T-helper 1 cell treated with Interleukin-12 subunit alpha and Interleukin-12 subunit beta and Interleukin-4 antibody, amounts not matched to agents 30 μg/mL and 1 μg/mL, for 36 hours (primary cell): ENCODE measurements around the gene SND1.

Experiments used
- H3K27ac Mint-ChIP-seq: one replicate; pipeline ENCODE4 v1.8.0; 2021; ENCODE audit warnings: mild to moderate bottlenecking, mixed read lengths
- H3K27me3 Mint-ChIP-seq: one replicate; pipeline ENCODE4 v1.8.0; 2021; ENCODE audit warnings: low read depth, mixed read lengths
- H3K36me3 Mint-ChIP-seq: one replicate; pipeline ENCODE4 v1.8.0; 2021; ENCODE audit warnings: low read depth, mixed read lengths
- H3K4me1 Mint-ChIP-seq: one replicate; pipeline ENCODE4 v1.8.0; 2021; ENCODE audit warnings: low read depth, mixed read lengths
- H3K4me3 Mint-ChIP-seq: one replicate; pipeline ENCODE4 v1.8.0; 2021; ENCODE audit warnings: mild to moderate bottlenecking, moderate library complexity, mixed read lengths
- H3K9me3 Mint-ChIP-seq: one replicate; pipeline ENCODE4 v1.8.0; 2021; ENCODE audit warnings: mixed read lengths

Gene SND1

GRCh38 chr7:128053991-128054390 is 402.0 kb downstream of the SND1 start:
- peaks cover 12% of the 10 kb centered on the region for H3K4me1 Mint-ChIP-seq
- peaks cover 6% of the 10 kb centered on the region for H3K36me3 Mint-ChIP-seq
- H3K9me3 Mint-ChIP-seq, result no peaks in the 10 kb centered on the region
- H3K27me3 Mint-ChIP-seq, result no peaks in the 10 kb centered on the region
- H3K27ac Mint-ChIP-seq, result no peak overlapping the region
- H3K4me3 Mint-ChIP-seq, result no peak overlapping the region

DNA sequence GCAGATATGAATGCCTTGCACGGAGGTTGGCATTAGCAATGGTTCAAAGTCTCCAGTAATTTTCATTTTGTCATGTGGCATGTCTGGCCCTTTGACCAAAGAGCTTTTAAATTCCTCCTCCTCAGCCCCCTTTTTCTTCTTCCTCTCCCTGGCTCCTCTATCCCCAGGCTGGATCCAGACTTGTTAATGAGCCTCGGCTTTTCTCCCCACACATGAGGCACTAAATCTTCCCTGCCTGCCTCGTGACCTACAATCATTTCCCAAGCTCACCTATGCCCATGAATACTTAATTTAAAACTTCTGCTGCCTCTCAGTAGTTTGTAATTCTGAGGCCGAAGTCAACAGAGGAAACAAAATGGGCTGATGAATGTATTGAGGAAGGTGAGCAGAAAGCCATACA is 402.5 kb downstream of the SND1 start:
- no peaks in the 10 kb centered on the region for H3K27me3 Mint-ChIP-seq
- H3K27ac Mint-ChIP-seq, result no peak overlapping the region
- no peak overlapping the region for H3K4me3 Mint-ChIP-seq
- peaks cover 7% of the 10 kb centered on the region for H3K36me3 Mint-ChIP-seq
- H3K4me1 Mint-ChIP-seq, result peaks cover 17% of the 10 kb centered on the region
- no peaks in the 10 kb centered on the region for H3K9me3 Mint-ChIP-seq

GRCh38 chr7:128055637-128056036 is 403.6 kb downstream of the SND1 start:
- H3K36me3 Mint-ChIP-seq, result peaks cover 7% of the 10 kb centered on the region
- H3K9me3 Mint-ChIP-seq, result no peaks in the 10 kb centered on the region
- peaks cover 27% of the 10 kb centered on the region for H3K4me1 Mint-ChIP-seq
- no peaks in the 10 kb centered on the region for H3K27me3 Mint-ChIP-seq
- no peak overlapping the region for H3K27ac Mint-ChIP-seq
- no peak overlapping the region for H3K4me3 Mint-ChIP-seq

DNA sequence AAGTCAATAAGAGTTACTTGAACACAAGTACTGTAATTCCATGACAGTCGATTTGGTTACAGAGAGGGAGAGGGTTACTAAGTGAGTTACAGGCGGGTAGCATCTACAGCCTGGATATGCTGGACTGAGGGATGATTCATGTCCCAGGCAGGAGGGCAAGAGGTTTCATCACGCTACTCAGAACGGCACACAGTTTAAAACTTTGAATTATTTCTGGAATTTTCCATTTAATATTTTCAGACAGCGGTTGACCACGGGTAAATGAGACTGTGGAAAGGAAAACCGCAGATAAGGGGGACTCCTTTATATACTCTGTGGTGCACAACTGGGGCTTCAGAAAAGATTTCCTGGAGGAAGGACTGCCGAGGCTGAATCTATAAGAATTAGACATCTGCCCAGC is 404.9 kb downstream of the SND1 start:
- no peaks in the 10 kb centered on the region for H3K27me3 Mint-ChIP-seq
- no peaks in the 10 kb centered on the region for H3K9me3 Mint-ChIP-seq
- no peak overlapping the region for H3K4me3 Mint-ChIP-seq
- H3K27ac Mint-ChIP-seq, result no peak overlapping the region
- peaks cover 7% of the 10 kb centered on the region for H3K36me3 Mint-ChIP-seq
- peaks cover 27% of the 10 kb centered on the region for H3K4me1 Mint-ChIP-seq

DNA sequence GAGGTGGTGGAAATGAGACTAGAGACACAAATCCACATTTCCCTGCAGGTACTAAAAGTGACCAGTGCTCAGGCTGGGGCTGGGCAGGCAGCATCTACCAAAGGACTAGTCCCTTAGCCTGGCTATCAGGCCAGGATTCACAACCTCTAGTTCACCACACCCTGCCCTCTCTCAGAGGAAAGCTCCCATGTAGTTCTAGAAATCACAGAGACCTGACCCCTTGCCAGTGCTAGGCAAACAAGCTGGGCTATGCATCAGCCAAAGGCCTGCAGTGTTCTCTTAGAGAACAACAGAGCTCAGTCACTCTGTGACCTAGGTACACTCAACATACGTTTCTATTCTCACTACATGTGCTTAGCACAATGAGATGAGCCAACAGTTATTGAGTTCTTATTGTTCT is 405.9 kb downstream of the SND1 start:
- Mint-ChIP-seq H3K27ac (no peak overlapping the region), H3K36me3 (peaks cover 9% of the 10 kb centered on the region), H3K4me3 (no peak overlapping the region), H3K4me1 (peaks cover 27% of the 10 kb centered on the region), H3K9me3 (no peaks in the 10 kb centered on the region), H3K27me3 (no peaks in the 10 kb centered on the region)

GRCh38 chr7:128059143-128059988 is 407.4 kb downstream of the SND1 start:
- Mint-ChIP-seq H3K4me1 (peaks cover 27% of the 10 kb centered on the region), H3K27ac (peak overlapping the region; percentile 62), H3K27me3 (no peaks in the 10 kb centered on the region), H3K36me3 (peaks cover 12% of the 10 kb centered on the region), H3K9me3 (no peaks in the 10 kb centered on the region), H3K4me3 (peak overlapping the region; percentile 13)

DNA sequence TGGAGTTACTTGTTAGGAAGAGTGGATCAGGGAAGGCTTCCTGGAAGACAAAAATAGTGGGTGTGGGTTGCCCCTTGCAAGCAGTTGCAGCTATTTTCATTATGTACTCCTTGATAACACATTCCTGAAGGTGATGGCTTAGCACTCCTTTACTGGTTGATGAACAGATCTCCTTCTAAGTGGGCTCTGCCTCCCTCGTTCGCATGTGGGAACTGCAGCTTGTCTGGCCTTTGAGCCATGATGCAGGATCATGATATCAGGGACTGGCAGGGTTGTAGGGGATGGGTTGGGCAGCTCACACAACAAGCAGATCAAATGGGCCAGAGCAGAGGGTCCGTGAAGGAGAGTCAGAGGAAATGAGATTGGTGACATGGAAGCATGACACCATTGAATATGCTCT is 408.0 kb downstream of the SND1 start:
- Mint-ChIP-seq H3K27me3 (no peaks in the 10 kb centered on the region), H3K4me1 (peaks cover 30% of the 10 kb centered on the region), H3K27ac (peak overlapping the region; percentile 62), H3K9me3 (no peaks in the 10 kb centered on the region), H3K4me3 (no peak overlapping the region), H3K36me3 (peaks cover 12% of the 10 kb centered on the region)

GRCh38 chr7:128063088-128063487 is 411.1 kb downstream of the SND1 start:
- Mint-ChIP-seq H3K36me3 (peaks cover 9% of the 10 kb centered on the region), H3K27ac (no peak overlapping the region), H3K4me1 (peaks cover 25% of the 10 kb centered on the region), H3K9me3 (no peaks in the 10 kb centered on the region), H3K27me3 (no peaks in the 10 kb centered on the region), H3K4me3 (no peak overlapping the region)

- Mint-ChIP-seq H3K4me1 (peaks cover 7% of the 10 kb centered on the region), H3K9me3 (no peaks in the 10 kb centered on the region), H3K27ac (no peak overlapping the region), H3K4me3 (no peak overlapping the region), H3K36me3 (peaks cover 5% of the 10 kb centered on the region), H3K27me3 (no peaks in the 10 kb centered on the region)
These were observed 413.9 kb downstream of the SND1 start for GRCh38 chr7:128065872-128066271.

GRCh38 chr7:128066395-128066794 is 414.4 kb downstream of the SND1 start:
- H3K9me3 Mint-ChIP-seq, result no peaks in the 10 kb centered on the region
- H3K4me1 Mint-ChIP-seq, result peaks cover 9% of the 10 kb centered on the region
- H3K4me3 Mint-ChIP-seq, result no peak overlapping the region
- no peak overlapping the region for H3K27ac Mint-ChIP-seq
- H3K27me3 Mint-ChIP-seq, result no peaks in the 10 kb centered on the region
- H3K36me3 Mint-ChIP-seq, result peaks cover 5% of the 10 kb centered on the region

DNA sequence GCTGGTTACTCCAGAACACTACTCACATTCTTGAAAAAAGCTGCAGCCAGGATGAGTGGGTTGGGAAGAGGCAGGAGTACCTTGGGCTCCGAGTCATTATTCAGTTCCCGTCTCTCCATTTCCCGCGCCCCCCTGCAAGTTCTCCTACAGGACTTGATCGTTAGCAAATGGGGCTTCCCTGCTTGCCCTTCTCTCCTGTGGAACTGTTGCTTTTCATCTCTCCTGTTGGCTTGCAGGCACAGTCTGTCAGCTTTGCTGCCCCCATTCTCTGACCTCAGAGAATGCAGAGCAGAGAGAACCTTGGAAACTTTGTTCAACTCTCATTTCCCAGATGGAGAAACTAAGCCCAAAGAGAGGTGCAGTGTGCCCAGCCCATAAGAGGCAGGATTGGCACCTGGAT is 414.9 kb downstream of the SND1 start:
- Mint-ChIP-seq H3K4me1 (peaks cover 11% of the 10 kb centered on the region), H3K27ac (no peak overlapping the region), H3K4me3 (no peak overlapping the region), H3K9me3 (no peaks in the 10 kb centered on the region), H3K36me3 (peaks cover 5% of the 10 kb centered on the region), H3K27me3 (no peaks in the 10 kb centered on the region)

DNA sequence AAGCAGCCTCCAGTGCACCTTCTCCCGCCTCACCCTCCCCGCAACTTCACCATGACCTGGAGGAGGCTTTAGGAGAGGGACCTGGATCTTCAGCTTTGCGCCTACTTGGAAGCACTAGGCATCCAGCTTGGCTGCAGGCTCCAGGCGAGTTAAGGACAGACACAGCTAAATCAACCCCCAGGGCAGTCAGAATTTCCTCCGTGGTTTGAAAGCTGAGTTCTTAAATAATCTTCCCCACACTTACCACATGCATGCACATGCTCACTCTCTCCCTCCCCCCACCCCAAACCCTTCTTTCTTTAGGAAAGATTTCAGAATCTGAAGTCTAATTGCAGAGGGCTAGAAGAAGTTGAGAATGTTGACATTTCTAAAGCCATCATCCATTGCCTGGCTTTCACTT is 416.0 kb downstream of the SND1 start:
- no peaks in the 10 kb centered on the region for H3K9me3 Mint-ChIP-seq
- no peak overlapping the region for H3K4me3 Mint-ChIP-seq
- no peaks in the 10 kb centered on the region for H3K27me3 Mint-ChIP-seq
- no peak overlapping the region for H3K27ac Mint-ChIP-seq
- peaks cover 11% of the 10 kb centered on the region for H3K4me1 Mint-ChIP-seq
- peaks cover 3% of the 10 kb centered on the region for H3K36me3 Mint-ChIP-seq

DNA sequence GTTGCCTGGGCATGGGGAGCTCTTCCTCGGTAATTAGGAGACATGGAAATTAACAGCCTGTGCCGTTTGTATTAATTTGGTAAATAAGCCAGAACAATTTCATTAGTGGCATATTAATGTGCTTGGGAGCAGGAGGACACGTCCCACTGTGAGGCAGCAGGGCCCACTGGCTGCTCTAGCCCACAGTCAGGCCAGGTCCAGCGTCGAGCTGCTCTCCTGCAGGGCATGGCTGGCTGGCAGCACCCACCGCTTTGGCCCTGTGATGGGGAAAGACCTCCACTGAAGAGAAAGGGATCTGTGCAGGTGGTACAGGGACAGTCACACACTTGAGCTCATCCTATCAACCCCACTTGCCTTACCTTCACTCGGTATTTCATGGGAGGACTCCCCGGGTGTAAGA is 416.8 kb downstream of the SND1 start:
- no peak overlapping the region for H3K27ac Mint-ChIP-seq
- peaks cover 11% of the 10 kb centered on the region for H3K4me1 Mint-ChIP-seq
- no peaks in the 10 kb centered on the region for H3K27me3 Mint-ChIP-seq
- no peak overlapping the region for H3K4me3 Mint-ChIP-seq
- peaks cover under 1% of the 10 kb centered on the region for H3K36me3 Mint-ChIP-seq
- no peaks in the 10 kb centered on the region for H3K9me3 Mint-ChIP-seq

DNA sequence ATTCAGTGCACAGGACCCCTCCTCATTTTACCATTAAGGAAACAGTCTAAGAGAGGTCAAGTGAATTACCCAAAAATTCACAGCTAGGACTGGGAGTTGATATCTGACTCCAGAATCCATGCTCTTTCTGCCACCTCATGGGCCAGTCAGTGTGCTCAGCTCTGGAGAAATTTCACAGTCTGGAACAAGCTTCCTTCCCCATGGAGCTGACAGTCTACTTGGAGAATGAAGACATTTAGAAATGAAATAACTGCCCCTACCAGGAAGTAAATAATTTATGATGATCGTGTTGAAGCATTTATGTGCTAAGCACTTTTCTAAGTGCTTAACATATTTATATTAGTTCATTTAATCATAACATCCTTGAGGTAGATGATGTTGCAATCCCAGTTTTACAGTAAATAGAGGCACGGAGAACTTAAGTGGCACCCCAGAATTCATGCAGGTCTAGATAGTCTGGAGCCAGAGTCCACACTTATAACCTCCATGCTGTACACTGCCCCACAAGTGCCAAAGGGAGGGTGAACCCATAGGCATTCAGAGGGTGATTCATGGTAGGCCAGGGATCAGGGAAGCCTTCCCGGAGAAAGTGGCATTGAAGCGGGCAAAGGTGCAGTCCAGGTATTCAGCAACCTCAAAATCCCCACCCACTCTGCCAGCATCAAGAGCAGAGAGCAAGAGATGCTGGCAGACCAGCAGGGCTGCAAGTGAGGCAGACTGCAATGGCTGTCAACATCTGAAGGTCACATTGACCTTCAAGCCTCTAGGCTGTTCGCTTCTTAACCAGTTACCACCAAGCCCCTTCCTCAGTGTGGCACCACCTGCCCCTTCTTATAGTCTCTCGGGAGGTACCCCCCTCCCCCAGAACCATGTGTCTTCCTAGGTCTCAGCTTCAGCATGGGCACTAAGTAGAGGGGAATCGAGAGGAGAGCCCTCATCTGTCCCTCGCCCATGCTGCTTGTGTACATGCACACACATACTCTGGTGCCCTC is 417.7 kb downstream of the SND1 start:
- Mint-ChIP-seq H3K27ac (no peak overlapping the region), H3K9me3 (no peaks in the 10 kb centered on the region), H3K36me3 (no peaks in the 10 kb centered on the region), H3K27me3 (no peaks in the 10 kb centered on the region), H3K4me1 (peaks cover 11% of the 10 kb centered on the region), H3K4me3 (no peak overlapping the region)

DNA sequence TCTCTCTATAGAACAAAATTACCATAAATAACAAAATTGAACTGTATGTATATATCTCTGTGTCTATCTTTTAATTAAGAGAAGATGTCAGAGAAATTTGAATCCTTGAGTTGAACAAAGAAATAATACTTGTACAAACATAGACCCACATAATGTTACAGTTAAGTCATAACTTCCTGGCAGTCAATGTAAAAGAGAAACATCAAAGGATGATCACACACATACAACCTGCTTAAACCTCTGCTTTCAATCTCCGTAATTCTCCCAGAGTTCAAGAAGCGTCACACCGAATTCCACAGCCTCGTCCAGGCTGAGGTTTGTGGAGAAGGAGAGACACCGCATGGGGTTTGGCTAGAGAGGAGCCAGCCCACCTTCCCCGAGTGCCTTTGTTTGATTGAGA is 419.4 kb downstream of the SND1 start:
- Mint-ChIP-seq H3K4me1 (peaks cover 8% of the 10 kb centered on the region), H3K9me3 (no peaks in the 10 kb centered on the region), H3K36me3 (no peaks in the 10 kb centered on the region), H3K4me3 (no peak overlapping the region), H3K27me3 (no peaks in the 10 kb centered on the region), H3K27ac (peak overlapping the region; percentile 5)
